ENCODE measurements around the gene AFM. TPM values are rescaled to one million over a fixed set of nuclear protein-coding genes. Genes with fewer than 3 reads are reported as not detected.

AFM gene
- polyA plus RNA-seq, 1 donor from 2014 or later: not detected

- Histone ChIP-seq H3K9me2 (ENCODE audit: insufficient read depth, low read length) (no peaks in the 10 kb centered on the region), H4K20me1 (ENCODE audit: insufficient read depth) (no peaks in the 10 kb centered on the region), H3K79me2 (replicated peaks; ENCODE audit: insufficient read depth, low read length) (no peaks in the 10 kb centered on the region), H3K9me3 (ENCODE audit: low read length) (no peaks in the 10 kb centered on the region), H3K36me3 (ENCODE audit: insufficient read depth, low read length) (no peaks in the 10 kb centered on the region), H2AFZ (ENCODE audit: low read depth, low read length) (no peak overlapping the region), H3F3A (ENCODE audit: insufficient read depth, low read length, poor library complexity, severe bottlenecking) (no peaks in the 10 kb centered on the region), H3K27ac (ENCODE audit: low read length) (no peak overlapping the region), H3K27me3 (ENCODE audit: insufficient read depth, low read depth, low read length) (peaks cover 6% of the 10 kb centered on the region), H3K4me3 (ENCODE audit: low read length) (no peak overlapping the region), H3K4me2 (ENCODE audit: low read length) (no peak overlapping the region), H3K9ac (ENCODE audit: low read length) (no peak overlapping the region)
- no peak for TF ChIP-seq SMC3 (conservative IDR thresholded peaks at IDR 0.05; ENCODE audit: poor library complexity)
- no peak for TF ChIP-seq REST (IDR thresholded peaks at IDR 0.05; ENCODE audit: borderline replicate concordance)
- TF ChIP-seq EP300 (conservative IDR thresholded peaks at IDR 0.05; ENCODE audit: poor library complexity, severe bottlenecking): no peak
- TF ChIP-seq MXI1 (conservative IDR thresholded peaks at IDR 0.05; ENCODE audit: poor library complexity, severe bottlenecking): no peak
- no peak for TF ChIP-seq RAD21 (conservative IDR thresholded peaks at IDR 0.05)
- no peak for TF ChIP-seq EZH2 (IDR thresholded peaks at IDR 0.05; ENCODE audit: borderline replicate concordance, insufficient read depth, low read length, poor library complexity, severe bottlenecking)
- no peak for TF ChIP-seq POLR2AphosphoS5 (IDR thresholded peaks at IDR 0.05)
Measured at GRCh38 chr4:73443224-73443623, 38.3 kb upstream of the AFM start.

GRCh38 chr4:73445383-73446335 lies 35.9 kb upstream of the AFM start:
- no peak overlapping the region for H3K4me3 ChIP-seq (ENCODE audit: low read length)
- no peak overlapping the region for H2AFZ ChIP-seq (ENCODE audit: low read depth, low read length)
- no peaks in the 10 kb centered on the region for H3K36me3 ChIP-seq (ENCODE audit: insufficient read depth, low read length)
- H3F3A ChIP-seq (ENCODE audit: insufficient read depth, low read length, poor library complexity, severe bottlenecking): no peaks in the 10 kb centered on the region
- no peaks in the 10 kb centered on the region for H4K20me1 ChIP-seq (ENCODE audit: insufficient read depth)
- H3K9me2 ChIP-seq (ENCODE audit: insufficient read depth, low read length): no peaks in the 10 kb centered on the region
- TF ChIP-seq SMC3 (conservative IDR thresholded peaks at IDR 0.05; ENCODE audit: poor library complexity) (no peak), TAF1 (IDR thresholded peaks at IDR 0.05; ENCODE audit: low read depth) (no peak), REST (IDR thresholded peaks at IDR 0.05; ENCODE audit: borderline replicate concordance) (no peak), EZH2 (IDR thresholded peaks at IDR 0.05; ENCODE audit: borderline replicate concordance, insufficient read depth, low read length, poor library complexity, severe bottlenecking) (no peak), EP300 (conservative IDR thresholded peaks at IDR 0.05; ENCODE audit: poor library complexity, severe bottlenecking) (no peak), CTCF (IDR thresholded peaks at IDR 0.05; ENCODE audit: poor library complexity, severe bottlenecking) (no peak), RAD21 (conservative IDR thresholded peaks at IDR 0.05) (no peak), POLR2AphosphoS5 (IDR thresholded peaks at IDR 0.05) (no peak), MXI1 (conservative IDR thresholded peaks at IDR 0.05; ENCODE audit: poor library complexity, severe bottlenecking) (no peak)
- H3K9me3 ChIP-seq (ENCODE audit: low read length): no peaks in the 10 kb centered on the region
- H3K4me2 ChIP-seq (ENCODE audit: low read length): no peak overlapping the region
- no peak overlapping the region for H3K9ac ChIP-seq (ENCODE audit: low read length)
- peaks cover 17% of the 10 kb centered on the region for H3K27me3 ChIP-seq (ENCODE audit: insufficient read depth, low read depth, low read length)
- no peaks in the 10 kb centered on the region for H3K79me2 ChIP-seq (replicated peaks; ENCODE audit: insufficient read depth, low read length)
- no peak overlapping the region for H3K27ac ChIP-seq (ENCODE audit: low read length)
